GM12891 (cell line): ENCODE measurements around the gene ALDH9A1.
A peak's percentile ranks its signal among the peaks of the same experiment; 100 is the strongest.
"Not testable (repeated sequence)": the region's sequence is repeated elsewhere in the genome, so short reads cannot be mapped to it uniquely, and the experiment has no call there.

ENCODE experiments used
- DNase-seq: peaks from one replicate; pipeline ENCODE4 v3.0.0; 2011; ENCODE audit warnings: low spot score; ENCODE audit not compliant: insufficient read length
- FAIRE-seq: peaks from 2 replicates; lab custom pipeline; 2011; peaks lifted over from hg19 to GRCh38; lab: Jason Lieb, UNC
- PAX5 ChIP-seq: IDR thresholded peaks from 2 replicates; pipeline ENCODE4 v1.6.1; 2011; ENCODE audit warnings: low read length, moderate library complexity, mild to moderate bottlenecking; ENCODE audit not compliant: insufficient read depth, severe bottlenecking
- POLR2A ChIP-seq: IDR thresholded peaks from 2 replicates; pipeline ENCODE4 v1.6.1; 2011; ENCODE audit warnings: low read depth, low read length, control low read depth
- POLR2AphosphoS5 ChIP-seq: IDR thresholded peaks from 2 replicates; pipeline ENCODE4 v1.6.1; 2011; ENCODE audit warnings: low read depth, low read length, control low read depth
- POU2F2 ChIP-seq: IDR thresholded peaks from 2 replicates; pipeline ENCODE4 v1.6.1; 2011; ENCODE audit warnings: low read depth, mild to moderate bottlenecking, control low read depth, low read length, moderate library complexity
- SPI1 ChIP-seq: IDR thresholded peaks from 2 replicates; pipeline ENCODE4 v1.6.1; 2011; ENCODE audit warnings: low read depth, low read length, control low read depth
- TAF1 ChIP-seq: IDR thresholded peaks from 2 replicates; pipeline ENCODE4 v1.6.1; 2011; ENCODE audit warnings: low read depth, low read length, control low read depth

Gene ALDH9A1

DNA sequence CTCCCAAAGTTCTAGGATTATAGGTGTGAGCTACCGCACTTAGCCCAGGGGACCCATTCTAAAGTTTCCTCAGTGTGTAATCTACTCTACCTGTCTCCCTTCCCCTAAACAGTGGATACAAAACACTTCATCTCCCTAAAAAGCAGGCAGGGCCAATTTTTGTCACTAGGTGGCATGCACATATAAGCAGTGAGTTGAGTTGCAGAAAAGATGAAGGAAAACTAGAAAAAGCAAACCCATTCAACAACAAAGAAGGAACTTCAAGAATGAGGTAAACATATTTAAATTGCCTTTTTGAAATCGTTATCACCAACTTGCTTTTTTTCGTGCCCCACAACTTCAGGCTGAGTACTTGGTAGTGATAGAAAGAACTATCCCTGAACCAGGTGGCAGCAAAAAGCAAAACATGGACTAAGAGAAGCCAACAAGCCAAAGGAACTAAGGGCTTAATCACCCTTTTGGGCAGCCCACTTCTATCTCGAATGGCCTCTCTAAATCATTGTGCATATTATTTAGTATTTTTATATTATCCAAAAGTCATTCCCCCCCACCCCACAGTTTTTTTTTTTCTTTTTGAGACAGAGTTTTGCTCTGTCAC is 19.7 kb upstream of the ALDH9A1 start:
- TF ChIP-seq SPI1: no peak
- no peak for TF ChIP-seq TAF1
- TF ChIP-seq POU2F2: no peak
- TF ChIP-seq POLR2A: no peak
- no peak for TF ChIP-seq PAX5
- TF ChIP-seq POLR2AphosphoS5: no peak
- DNase-seq (peak; percentile 29), FAIRE-seq (peak; percentile 78)

GRCh38 chr1:165716265-165717051 is 18.1 kb upstream of the ALDH9A1 start:
- FAIRE-seq, DNase-seq: not testable (repeated sequence)

GRCh38 chr1:165712764-165713163 is 14.4 kb upstream of the ALDH9A1 start:
- FAIRE-seq: no peak

GRCh38 chr1:165707984-165708706 is 9.8 kb upstream of the ALDH9A1 start:
- FAIRE-seq: no peak
- TF ChIP-seq POLR2A (no peak), PAX5 (no peak), POLR2AphosphoS5 (no peak), TAF1 (no peak), POU2F2 (no peak), SPI1 (no peak)
- no peak for DNase-seq

More at GRCh38 chr1:165712764-165713163, 14.4 kb upstream of the ALDH9A1 start:
- no peak for TF ChIP-seq TAF1
- no peak for TF ChIP-seq POU2F2
- TF ChIP-seq POLR2AphosphoS5: no peak
- TF ChIP-seq SPI1: no peak
- no peak for TF ChIP-seq POLR2A
- no peak for TF ChIP-seq PAX5
- DNase-seq: no peak

- TF ChIP-seq TAF1: no peak
- TF ChIP-seq POU2F2: no peak
- no peak for TF ChIP-seq POLR2AphosphoS5
- TF ChIP-seq SPI1: no peak
- no peak for TF ChIP-seq PAX5
- no peak for TF ChIP-seq POLR2A
- no peak for DNase-seq
- FAIRE-seq: peak; percentile 31
Measured at GRCh38 chr1:165703648-165704047, 5.3 kb upstream of the ALDH9A1 start.

DNA sequence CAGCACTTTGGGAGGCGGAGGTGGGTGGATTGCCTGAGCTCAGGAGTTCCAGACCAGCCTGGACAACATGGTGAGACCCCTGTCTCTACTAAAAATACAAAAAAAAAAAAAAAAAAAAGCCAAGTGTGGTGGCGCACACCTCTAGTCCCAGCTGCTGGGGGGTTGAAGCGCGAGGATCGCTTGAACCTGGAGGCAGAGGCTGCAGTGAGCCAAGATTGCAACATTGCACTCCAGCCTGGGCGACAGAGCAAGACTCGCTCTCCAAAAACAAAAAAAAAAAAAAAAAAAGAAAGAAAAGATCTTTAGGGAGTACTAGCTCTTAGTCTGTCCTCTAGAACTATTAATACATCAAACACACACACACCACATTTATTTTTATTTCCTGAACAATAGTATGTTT is 3.6 kb upstream of the ALDH9A1 start:
- FAIRE-seq, DNase-seq: not testable (repeated sequence)

- FAIRE-seq (no peak), DNase-seq (no peak)
Measured at GRCh38 chr1:165699577-165699976, 1.2 kb upstream of the ALDH9A1 start.

GRCh38 chr1:165698761-165699052 is 345 bp upstream of the ALDH9A1 start:
- no peak for FAIRE-seq
- TF ChIP-seq POLR2AphosphoS5 (no peak), PAX5 (no peak), POU2F2 (no peak), SPI1 (peak; percentile 16; the same call in 1 of the 2 replicates), POLR2A (no peak), TAF1 (no peak)
- DNase-seq: no peak

More at GRCh38 chr1:165699577-165699976, 1.2 kb upstream of the ALDH9A1 start:
- TF ChIP-seq SPI1 (no peak), POU2F2 (no peak), POLR2A (no peak), POLR2AphosphoS5 (no peak), TAF1 (no peak), PAX5 (no peak)

DNA sequence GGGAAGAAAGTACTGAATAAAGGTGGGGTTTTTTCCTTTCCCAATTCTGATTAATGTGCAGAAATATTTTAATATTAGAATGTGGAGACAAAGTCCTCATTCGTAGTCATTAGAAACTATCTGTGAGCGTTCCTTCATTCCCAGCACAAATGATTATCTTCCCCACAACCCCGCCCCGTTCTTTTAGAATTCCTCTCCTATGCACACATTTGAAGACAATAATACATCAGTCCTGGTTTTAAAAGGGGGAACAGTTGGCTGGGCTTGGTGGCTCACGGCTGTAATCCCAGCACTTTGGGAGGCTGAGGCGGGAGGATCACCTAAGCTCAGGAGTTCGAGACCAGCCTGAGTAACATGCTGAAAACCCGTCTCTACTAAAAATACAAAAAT is 876 bp downstream of the ALDH9A1 start:
- DNase-seq: no peak
- TF ChIP-seq POLR2AphosphoS5: no peak
- no peak for TF ChIP-seq TAF1
- no peak for TF ChIP-seq PAX5
- no peak for TF ChIP-seq SPI1
- TF ChIP-seq POU2F2: no peak
- no peak for TF ChIP-seq POLR2A
- no peak for FAIRE-seq

GRCh38 chr1:165696625-165697100 is 1.7 kb downstream of the ALDH9A1 start:
- DNase-seq (no peak), FAIRE-seq (no peak)
- TF ChIP-seq SPI1: no peak
